ENCODE data around the gene RCOR1.
A peak's percentile ranks its signal among the peaks of the same experiment; 100 is the strongest.

RCOR1 gene

DNA sequence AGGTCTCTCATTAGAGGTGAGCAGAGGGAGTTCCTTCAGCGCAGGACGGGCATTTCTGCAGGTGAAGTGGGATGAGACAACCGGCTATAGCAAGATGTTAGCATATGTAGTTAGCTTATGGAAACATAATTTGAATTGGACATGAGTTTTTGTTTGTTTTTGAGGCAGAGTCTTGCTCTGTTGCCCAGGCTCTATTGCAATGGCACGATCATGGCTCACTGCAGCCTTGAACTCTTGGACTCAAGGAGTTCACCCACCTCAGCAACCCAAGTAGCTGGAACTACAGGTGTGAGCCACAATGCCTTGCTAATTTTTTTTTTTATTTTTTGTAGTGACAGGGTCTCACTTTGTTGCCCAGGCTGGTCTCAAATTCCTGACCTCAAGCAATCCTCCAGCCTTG is 69.2 kb downstream of the RCOR1 start:
- TF ChIP-seq CTCF (conservative IDR thresholded peaks at IDR 0.05; ENCODE audit: control insufficient read depth, insufficient read depth, low read depth, low read length), result no peak
- DNase-seq (ENCODE audit: low read depth), result no peak
- no peak overlapping the region for H3K4me3 ChIP-seq (ENCODE audit: control insufficient read depth, low read depth, low read length)

DNA sequence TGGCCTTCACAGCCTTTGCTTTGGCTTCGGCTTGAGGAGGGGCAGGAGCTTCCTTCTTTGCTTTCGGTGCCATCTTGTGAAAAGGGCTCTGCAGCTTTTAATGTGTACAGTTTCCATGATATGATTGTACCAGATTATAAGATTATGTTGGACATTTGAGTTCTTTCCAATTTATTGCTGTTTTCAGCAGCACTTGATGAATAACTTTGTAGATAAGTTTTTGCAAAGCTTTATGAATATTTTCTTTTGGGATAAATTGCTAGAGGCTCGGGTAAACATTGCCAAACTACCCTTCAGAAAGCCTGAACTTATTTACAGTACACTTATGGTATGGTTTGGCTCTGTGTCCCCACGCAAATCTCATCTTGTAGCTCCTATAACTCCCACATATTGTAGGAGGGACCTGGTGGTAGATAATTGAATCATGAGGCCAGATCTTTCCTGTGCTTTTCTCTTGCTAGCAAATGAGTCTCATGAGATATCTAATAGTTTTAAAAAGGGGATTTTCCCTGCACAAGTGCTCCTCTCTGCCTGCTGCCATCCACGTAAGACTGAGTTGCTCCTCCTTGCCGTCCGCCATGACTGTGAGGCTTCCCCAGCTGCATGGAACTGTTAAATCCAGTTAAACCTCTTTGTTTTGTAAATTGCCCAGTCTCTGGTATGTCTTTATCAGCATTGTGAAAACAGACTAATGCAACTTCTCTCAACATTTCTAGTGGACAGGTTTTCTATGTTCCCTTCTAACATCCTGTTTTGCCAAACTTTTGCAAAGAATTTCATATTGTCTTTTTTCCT is 70.4 kb downstream of the RCOR1 start:
- TF ChIP-seq CTCF (conservative IDR thresholded peaks at IDR 0.05; ENCODE audit: control insufficient read depth, insufficient read depth, low read depth, low read length), result no peak
- DNase-seq (ENCODE audit: low read depth), result no peak
- no peak overlapping the region for H3K4me3 ChIP-seq (ENCODE audit: control insufficient read depth, low read depth, low read length)

GRCh38 chr14:102663440-102663839 is 71.0 kb downstream of the RCOR1 start:
- DNase-seq (ENCODE audit: low read depth), result no peak
- TF ChIP-seq CTCF (conservative IDR thresholded peaks at IDR 0.05; ENCODE audit: control insufficient read depth, insufficient read depth, low read depth, low read length), result no peak

DNA sequence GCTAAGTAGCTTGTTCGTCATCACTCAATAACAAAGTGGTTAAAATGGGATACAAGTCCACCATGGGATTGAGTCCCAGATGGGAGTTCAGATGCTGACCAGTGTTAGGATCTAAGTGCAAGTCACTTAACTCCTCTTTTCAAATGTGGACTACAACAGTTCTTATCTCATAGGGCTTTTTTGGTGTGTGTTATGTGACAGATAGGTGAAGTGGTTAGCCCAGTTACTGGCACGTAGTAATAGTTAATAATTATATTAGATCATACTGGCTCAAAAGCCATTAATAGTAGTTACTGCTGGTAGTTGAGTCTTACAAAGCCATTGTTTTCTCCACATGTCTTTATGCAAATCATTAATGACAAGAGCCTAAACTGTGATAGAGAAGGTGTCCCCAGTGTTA is 73.2 kb downstream of the RCOR1 start:
- no peak for TF ChIP-seq CTCF (conservative IDR thresholded peaks at IDR 0.05; ENCODE audit: control insufficient read depth, insufficient read depth, low read depth, low read length)
- DNase-seq (ENCODE audit: low read depth), result no peak

More at GRCh38 chr14:102663440-102663839, 71.0 kb downstream of the RCOR1 start:
- no peak overlapping the region for H3K4me3 ChIP-seq (ENCODE audit: control insufficient read depth, low read depth, low read length)

DNA sequence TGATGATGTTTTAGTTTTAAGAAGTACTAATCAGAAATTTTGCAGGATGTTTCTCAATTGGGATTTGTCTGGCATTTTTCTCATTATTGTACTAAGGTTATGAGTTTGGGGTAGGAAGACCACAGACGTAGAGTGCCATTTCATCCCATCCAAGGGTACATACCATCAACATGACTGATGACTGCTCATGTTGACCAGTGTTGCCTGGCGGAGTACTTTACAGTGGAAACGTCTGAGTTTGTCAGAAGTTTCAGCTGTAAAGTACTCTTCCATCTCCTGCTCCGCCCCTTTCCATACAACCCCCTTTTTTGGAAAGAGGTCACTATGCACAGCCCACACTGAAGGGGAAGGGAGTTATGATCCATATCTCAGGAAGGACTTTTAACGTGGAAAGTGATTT is 74.2 kb downstream of the RCOR1 start:
- peak; percentile 33 for DNase-seq (ENCODE audit: low read depth)
- no peak for TF ChIP-seq CTCF (conservative IDR thresholded peaks at IDR 0.05; ENCODE audit: control insufficient read depth, insufficient read depth, low read depth, low read length)
- H3K4me3 ChIP-seq (ENCODE audit: control insufficient read depth, low read depth, low read length), result no peak overlapping the region

More for the DNA sequence above, 73.2 kb downstream of the RCOR1 start:
- no peak overlapping the region for H3K4me3 ChIP-seq (ENCODE audit: control insufficient read depth, low read depth, low read length)

DNA sequence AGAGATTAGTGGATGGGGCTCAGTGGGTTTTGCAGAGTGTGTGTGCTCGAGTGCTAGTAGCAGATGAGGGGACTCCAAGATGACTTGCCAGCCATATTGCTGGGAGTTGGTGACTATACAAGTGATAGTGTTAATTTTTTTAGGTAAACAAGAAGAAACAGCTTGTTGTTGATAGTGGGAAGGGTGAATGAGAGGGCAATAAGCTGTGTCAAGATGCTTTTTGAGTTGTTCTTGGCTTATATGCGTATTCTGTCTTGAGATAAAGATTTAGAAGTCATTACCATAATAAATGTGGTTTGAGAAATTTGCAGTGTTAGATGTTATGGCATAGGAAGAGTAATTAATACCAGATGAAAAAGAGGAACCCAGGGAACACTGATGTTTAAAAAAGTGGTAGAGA is 75.3 kb downstream of the RCOR1 start:
- DNase-seq (ENCODE audit: low read depth), result peak; percentile 23
- H3K4me3 ChIP-seq (ENCODE audit: control insufficient read depth, low read depth, low read length), result no peak overlapping the region
- no peak for TF ChIP-seq CTCF (conservative IDR thresholded peaks at IDR 0.05; ENCODE audit: control insufficient read depth, insufficient read depth, low read depth, low read length)
